GM23248 (cell line): ENCODE measurements around the gene CMIP.

Experiments used
- EZH2 ChIP-seq: fragments of 200-600 bp; sonication (generic); IDR thresholded peaks from 2 replicates; pipeline ENCODE4 v1.6.1; 2018; ENCODE audit warnings: antibody characterized with exemption, mild to moderate bottlenecking; ENCODE audit not compliant: insufficient read depth, poor library complexity, severe bottlenecking
- EZH2phosphoT487 ChIP-seq: fragments of 200-600 bp; sonication (generic); IDR thresholded peaks from 2 replicates; pipeline ENCODE4 v1.6.1; 2018; ENCODE audit warnings: antibody characterized with exemption, moderate library complexity, mild to moderate bottlenecking, low read depth; ENCODE audit not compliant: insufficient read depth

GRCh38 chr16:81730090-81731051 lies 285.8 kb downstream of the CMIP start:
- TF ChIP-seq EZH2phosphoT487 (no peak), EZH2 (no peak)
